ENCODE data around the gene BMPR2.

GRCh38 chr2:202560200-202560599, 184.1 kb downstream of the BMPR2 start:
- no peak for TF ChIP-seq CTCF (conservative IDR thresholded peaks at IDR 0.05; ENCODE audit: low read depth, low read length)
- TF ChIP-seq NFE2L2 (IDR thresholded peaks at IDR 0.05; ENCODE audit: low read depth, low read length) = no peak
- TF ChIP-seq RCOR1 (IDR thresholded peaks at IDR 0.05; ENCODE audit: insufficient replicate concordance, low read length) = no peak
- no peak for TF ChIP-seq RFX5 (IDR thresholded peaks at IDR 0.05; ENCODE audit: low read depth, low read length)
- no peak for TF ChIP-seq SMC3 (IDR thresholded peaks at IDR 0.05; ENCODE audit: low read depth, low read length)
- TF ChIP-seq POLR2A (IDR thresholded peaks at IDR 0.05; ENCODE audit: low read depth, low read length) = no peak
- no peak for TF ChIP-seq ELK1 (IDR thresholded peaks at IDR 0.05; ENCODE audit: borderline replicate concordance, low read depth, low read length)
- TF ChIP-seq USF2 (IDR thresholded peaks at IDR 0.05; ENCODE audit: low read depth, low read length) = no peak
